ENCODE measurements around the gene TRPM1. TPM values are rescaled to one million over a fixed set of nuclear protein-coding genes. Genes with fewer than 3 reads are reported as not detected.
"Not testable (repeated sequence)": the region's sequence is repeated elsewhere in the genome, so short reads cannot be mapped to it uniquely, and the experiment has no call there.

TRPM1 gene
- total RNA-seq, 6 experiments from 2014 or later = 0.03 to 0.18 (median 0.17) TPM; not detected in 3

DNA sequence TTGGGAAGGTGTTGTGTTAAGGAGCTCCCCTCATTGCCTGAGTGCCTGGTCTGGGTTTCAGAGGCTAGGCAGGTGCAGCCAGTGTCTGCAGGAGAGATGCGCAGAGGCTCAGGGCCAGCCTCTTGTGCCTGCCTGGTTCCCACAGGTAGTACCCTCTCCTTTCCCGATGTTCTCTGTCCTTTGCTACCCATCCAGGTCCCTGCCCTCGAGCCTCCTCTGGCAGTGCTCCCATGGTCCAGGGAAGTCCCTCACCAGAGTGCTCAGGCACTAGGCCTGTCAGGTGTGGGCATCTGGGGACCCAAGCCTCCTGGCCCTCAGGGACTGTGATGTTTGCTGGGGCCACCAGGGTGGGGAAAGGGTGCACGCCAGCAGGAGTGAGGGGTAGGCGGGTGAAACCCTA lies 5.0 kb downstream of the TRPM1 start:
- TF ChIP-seq, protein P1, sequence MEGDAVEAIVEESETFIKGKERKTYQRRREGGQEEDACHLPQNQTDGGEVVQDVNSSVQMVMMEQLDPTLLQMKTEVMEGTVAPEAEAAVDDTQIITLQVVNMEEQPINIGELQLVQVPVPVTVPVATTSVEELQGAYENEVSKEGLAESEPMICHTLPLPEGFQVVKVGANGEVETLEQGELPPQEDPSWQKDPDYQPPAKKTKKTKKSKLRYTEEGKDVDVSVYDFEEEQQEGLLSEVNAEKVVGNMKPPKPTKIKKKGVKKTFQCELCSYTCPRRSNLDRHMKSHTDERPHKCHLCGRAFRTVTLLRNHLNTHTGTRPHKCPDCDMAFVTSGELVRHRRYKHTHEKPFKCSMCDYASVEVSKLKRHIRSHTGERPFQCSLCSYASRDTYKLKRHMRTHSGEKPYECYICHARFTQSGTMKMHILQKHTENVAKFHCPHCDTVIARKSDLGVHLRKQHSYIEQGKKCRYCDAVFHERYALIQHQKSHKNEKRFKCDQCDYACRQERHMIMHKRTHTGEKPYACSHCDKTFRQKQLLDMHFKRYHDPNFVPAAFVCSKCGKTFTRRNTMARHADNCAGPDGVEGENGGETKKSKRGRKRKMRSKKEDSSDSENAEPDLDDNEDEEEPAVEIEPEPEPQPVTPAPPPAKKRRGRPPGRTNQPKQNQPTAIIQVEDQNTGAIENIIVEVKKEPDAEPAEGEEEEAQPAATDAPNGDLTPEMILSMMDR (IDR thresholded peaks at IDR 0.05) = no peak
- Mint-ChIP-seq H3K4me3 (no peak overlapping the region), H3K9me3 (no peaks in the 10 kb centered on the region), H3K4me1 (ENCODE audit: low read depth) (peaks cover 40% of the 10 kb centered on the region), H3K36me3 (ENCODE audit: low read depth) (no peaks in the 10 kb centered on the region), H3K27me3 (ENCODE audit: insufficient read depth) (no peaks in the 10 kb centered on the region; the same call in 1 of the 2 replicates), H3K27ac (no peak overlapping the region)
- DNase-seq = no peak

DNA sequence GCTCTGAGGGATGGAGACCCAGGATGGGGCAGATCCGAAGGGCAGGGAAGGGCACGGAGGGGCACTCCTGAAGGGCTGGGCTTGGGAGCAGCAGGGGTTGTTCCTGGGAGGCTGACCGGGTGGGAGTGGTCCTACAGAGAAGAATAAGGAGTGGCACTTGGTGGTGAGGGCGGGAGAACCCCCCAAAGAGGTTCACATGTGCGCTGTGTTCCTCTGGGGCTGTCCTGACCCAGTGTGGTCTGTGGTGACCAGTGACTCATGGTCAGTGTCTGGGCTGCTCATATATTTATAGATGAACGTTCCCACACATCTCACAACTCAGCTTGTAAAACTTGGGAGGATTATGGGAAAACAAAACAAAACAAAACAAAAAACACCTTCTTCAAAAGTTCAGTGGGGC lies 10.0 kb downstream of the TRPM1 start:
- peaks cover 25% of the 10 kb centered on the region for H3K4me1 Mint-ChIP-seq (ENCODE audit: low read depth)
- H3K4me3 Mint-ChIP-seq = no peak overlapping the region
- peaks cover 6% of the 10 kb centered on the region; the same call in 1 of the 2 replicates for H3K9me3 Mint-ChIP-seq
- H3K27me3 Mint-ChIP-seq (ENCODE audit: insufficient read depth) = peaks cover 4% of the 10 kb centered on the region; the same call in 1 of the 2 replicates
- TF ChIP-seq, protein P1 (IDR thresholded peaks at IDR 0.05) = no peak
- H3K36me3 Mint-ChIP-seq (ENCODE audit: low read depth) = peaks cover 6% of the 10 kb centered on the region; the same call in 1 of the 2 replicates
- peak overlapping the region; percentile 17; the same call in 1 of the 2 replicates for H3K27ac Mint-ChIP-seq
- peak; percentile 75 for DNase-seq

DNA sequence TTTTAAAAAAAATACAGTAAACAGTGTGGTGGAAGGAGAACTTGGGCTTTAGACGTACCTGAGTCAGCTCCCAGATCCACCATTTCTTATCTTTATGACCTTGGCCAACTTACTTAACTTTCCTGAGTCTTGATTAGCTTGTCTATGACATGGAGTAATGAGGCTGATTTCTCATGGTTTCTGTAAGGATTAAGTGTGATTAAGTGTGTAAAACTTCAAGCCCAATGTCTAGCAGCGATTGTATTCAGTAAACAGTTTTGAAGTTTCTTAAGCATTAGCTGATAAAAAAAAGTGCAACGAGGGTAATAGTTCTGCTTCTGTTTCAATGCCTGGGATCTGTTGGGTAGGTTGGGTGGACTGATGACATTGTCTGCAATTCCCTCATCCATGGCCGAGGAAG lies 10.8 kb downstream of the TRPM1 start:
- no peak overlapping the region for H3K4me3 Mint-ChIP-seq

DNA sequence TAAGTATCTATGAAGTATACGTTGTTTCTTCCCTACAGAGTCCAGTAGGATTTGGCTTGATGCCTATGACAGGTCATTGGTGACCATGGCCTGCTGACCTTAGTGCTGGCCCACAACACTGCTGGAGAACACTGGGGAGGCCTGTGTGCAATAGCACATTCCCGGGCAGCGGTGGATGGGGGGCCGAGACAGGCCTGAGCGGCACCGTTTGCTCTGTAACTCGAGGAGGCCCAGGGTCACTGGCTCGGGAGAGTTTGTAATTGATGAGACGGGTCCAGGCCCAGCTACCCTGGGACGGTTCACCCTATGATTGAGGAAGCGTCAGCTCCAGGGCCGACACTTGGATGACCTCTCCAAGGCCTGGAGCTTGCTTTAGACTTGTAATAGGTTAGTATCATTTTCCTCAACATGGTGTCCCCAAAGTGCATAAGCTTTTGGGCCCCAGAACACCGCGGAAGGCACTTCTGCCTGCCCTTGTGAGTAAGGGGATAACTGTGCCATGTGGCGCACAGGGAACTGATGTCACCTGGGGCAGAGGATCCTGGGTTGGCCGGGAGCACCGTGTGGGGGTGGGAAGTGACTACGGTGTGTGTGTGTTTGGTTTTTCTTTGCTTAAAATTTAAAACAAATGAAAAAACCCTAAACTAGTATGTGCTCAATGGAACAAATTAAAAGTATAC lies 12.0 kb downstream of the TRPM1 start:
- Mint-ChIP-seq H3K4me1 (ENCODE audit: low read depth) (peaks cover 25% of the 10 kb centered on the region), H3K4me3 (no peak overlapping the region), H3K27ac (no peak overlapping the region), H3K36me3 (ENCODE audit: low read depth) (peaks cover 6% of the 10 kb centered on the region; the same call in 1 of the 2 replicates), H3K9me3 (peaks cover 6% of the 10 kb centered on the region; the same call in 1 of the 2 replicates), H3K27me3 (ENCODE audit: insufficient read depth) (peaks cover 9% of the 10 kb centered on the region)
- TF ChIP-seq, protein P1 (IDR thresholded peaks at IDR 0.05) = no peak
- no peak for DNase-seq

More for the DNA sequence above, 10.8 kb downstream of the TRPM1 start:
- Mint-ChIP-seq H3K4me1 (ENCODE audit: low read depth) (peaks cover 25% of the 10 kb centered on the region), H3K27me3 (ENCODE audit: insufficient read depth) (peaks cover 8% of the 10 kb centered on the region; the same call in 1 of the 2 replicates), H3K9me3 (peaks cover 6% of the 10 kb centered on the region; the same call in 1 of the 2 replicates), H3K36me3 (ENCODE audit: low read depth) (peaks cover 6% of the 10 kb centered on the region; the same call in 1 of the 2 replicates), H3K27ac (no peak overlapping the region; the same call in 1 of the 2 replicates)
- TF ChIP-seq, protein P1 (IDR thresholded peaks at IDR 0.05) = no peak
- no peak for DNase-seq

DNA sequence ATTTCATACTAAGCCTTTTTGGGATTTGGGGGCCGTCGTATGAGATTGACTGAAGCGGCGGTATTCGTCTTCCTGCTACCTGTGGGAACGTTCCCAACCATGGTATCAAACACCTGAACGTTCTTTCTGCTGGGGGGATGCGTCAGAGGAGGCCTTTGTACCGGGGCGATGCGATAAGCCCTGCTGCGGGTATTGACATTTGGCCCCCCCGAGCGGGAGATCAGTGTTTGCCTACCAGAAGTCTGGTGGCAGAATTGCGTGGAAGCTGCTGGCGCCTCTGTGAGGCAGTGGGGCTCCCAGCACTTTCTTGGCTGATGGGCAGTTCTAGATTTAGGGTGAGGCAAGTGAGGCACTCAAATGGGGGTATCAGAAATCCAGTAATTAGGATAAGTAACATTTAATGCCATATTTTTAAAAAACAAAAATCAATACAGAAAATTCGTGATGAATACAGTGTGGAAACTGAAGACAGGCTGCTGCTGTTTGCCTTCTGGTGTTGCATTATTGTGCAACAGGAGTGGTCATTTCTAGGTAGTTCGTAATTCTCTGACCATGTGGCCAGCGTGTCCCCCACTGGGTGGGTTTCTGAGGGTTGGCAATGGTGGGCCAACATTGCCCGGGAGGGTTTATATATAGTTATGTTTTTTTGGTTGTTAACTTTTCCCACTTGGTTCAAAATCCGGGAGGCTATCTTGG lies 12.7 kb downstream of the TRPM1 start:
- peaks cover 6% of the 10 kb centered on the region; the same call in 1 of the 2 replicates for H3K36me3 Mint-ChIP-seq (ENCODE audit: low read depth)
- H3K27ac Mint-ChIP-seq = no peak overlapping the region
- peaks cover 32% of the 10 kb centered on the region for H3K4me1 Mint-ChIP-seq (ENCODE audit: low read depth)
- H3K27me3 Mint-ChIP-seq (ENCODE audit: insufficient read depth) = peaks cover 9% of the 10 kb centered on the region
- DNase-seq = no peak
- peaks cover 6% of the 10 kb centered on the region; the same call in 1 of the 2 replicates for H3K9me3 Mint-ChIP-seq
- H3K4me3 Mint-ChIP-seq = no peak overlapping the region
- TF ChIP-seq, protein P1 (IDR thresholded peaks at IDR 0.05) = no peak

DNA sequence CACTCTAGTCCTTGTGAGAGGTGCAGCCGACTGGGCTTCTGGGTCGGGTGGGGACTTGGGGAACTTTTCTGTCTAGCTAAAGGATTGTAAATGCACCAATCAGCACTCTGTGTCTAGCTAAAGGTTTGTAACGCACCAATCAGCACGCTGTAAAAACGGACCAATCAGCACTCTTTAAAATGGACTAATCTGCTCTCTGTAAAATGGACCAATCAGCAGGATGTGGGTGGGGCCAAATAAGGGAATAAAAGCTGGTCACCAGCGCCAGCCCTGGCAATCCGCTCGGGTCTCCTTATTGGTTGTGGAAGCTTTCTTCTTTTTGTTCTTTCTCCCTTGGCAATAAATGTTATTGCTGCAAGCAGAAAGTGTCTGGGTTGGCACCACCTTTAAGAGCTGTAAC lies 13.5 kb downstream of the TRPM1 start:
- H3K27ac Mint-ChIP-seq; H3K27me3 Mint-ChIP-seq (ENCODE audit: insufficient read depth); H3K36me3 Mint-ChIP-seq (ENCODE audit: low read depth); H3K9me3 Mint-ChIP-seq; DNase-seq; H3K4me3 Mint-ChIP-seq: not testable (repeated sequence)
- peaks cover 37% of the 10 kb centered on the region for H3K4me1 Mint-ChIP-seq (ENCODE audit: low read depth)

Data from HFFc6 (cell line).